ENCODE data around the gene PRPS2. TPM values are rescaled to one million over a fixed set of nuclear protein-coding genes. Genes with fewer than 3 reads are reported as not detected.

PRPS2 gene
- total and polyA plus RNA-seq, 2 of the 13 experiments (the other 11 are each of a cell fraction or from before 2014, with no cell fraction given): 10.6 to 24.4 TPM

DNA sequence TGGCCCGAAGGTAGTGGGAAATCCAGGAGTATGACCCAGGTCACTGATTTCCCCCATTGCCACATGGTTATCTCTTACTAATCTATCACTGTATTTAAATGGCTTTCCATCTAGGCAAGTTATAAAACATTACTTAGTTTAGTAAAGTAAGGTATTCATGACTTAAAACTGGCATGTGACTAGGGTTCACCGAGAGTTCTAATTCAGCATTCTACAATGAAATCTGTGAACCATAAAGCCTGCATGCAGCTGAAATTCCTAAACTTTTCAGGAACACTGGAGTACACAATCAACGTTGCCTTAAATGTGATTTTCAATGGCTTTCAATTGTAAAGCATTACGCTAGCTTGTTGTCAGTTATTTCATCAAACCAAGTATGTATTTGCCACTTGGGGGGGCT, 22.7 kb upstream of the PRPS2 start:
- POLR2A ChIA-PET: no interaction called here
- Histone ChIP-seq H4K20me1 (ENCODE audit: insufficient read depth, low read length) (no peaks in the 10 kb centered on the region), H2AFZ (ENCODE audit: low read length) (no peak overlapping the region), H3K4me1 (ENCODE audit: insufficient read depth, low read length) (no peaks in the 10 kb centered on the region), H3K27ac (ENCODE audit: extremely low read length, insufficient read depth, low read length) (no peak overlapping the region), H3K9me3 (ENCODE audit: low read length) (no peaks in the 10 kb centered on the region), H3K4me3 (replicated peaks in 1 of 3; ENCODE audit: insufficient read depth in 1 of 3, low read depth in 2 of 3, low read length in 3 of 3) (no peak overlapping the region), H3K36me3 (replicated peaks in 1 of 2; ENCODE audit: control insufficient read depth in 1 of 2, insufficient read depth in 2 of 2, low read length in 2 of 2) (no peaks in the 10 kb centered on the region), H3K27me3 (ENCODE audit: control insufficient read depth in 1 of 2, insufficient read depth in 2 of 2, low read length in 2 of 2) (no peaks in the 10 kb centered on the region), H3K79me2 (ENCODE audit: insufficient read depth, low read length) (no peaks in the 10 kb centered on the region), H3K4me2 (ENCODE audit: low read depth, low read length) (no peak overlapping the region), H3K9ac (ENCODE audit: insufficient read depth, low read depth, low read length) (no peak overlapping the region)
- no TSS peak for BruUV-seq (replicated peaks)
- 47% methylated on average over 3 of the region's 4 CpGs for WGBS (ENCODE audit: low lambda C conversion rate)
- DNase-seq (ENCODE audit: low spot score): no peak
- CTCF ChIA-PET (ENCODE audit: low intra/inter-chr PET ratio, low total read pairs): no interaction called here
- intact Hi-C loops (cut with micrococcal nuclease; ENCODE audit: unreplicated experiment): no loop called here
- no peak for FAIRE-seq
- no peak for TF ChIP-seq KAT7 (CRISPR knock-in tag; IDR thresholded peaks at IDR 0.05; ENCODE audit: borderline replicate concordance)
- no peak for TF ChIP-seq ZNF776 (CRISPR knock-in tag; IDR thresholded peaks at IDR 0.05)
- TF ChIP-seq ATAD3A (CRISPR knock-in tag; IDR thresholded peaks at IDR 0.05): no peak
- TF ChIP-seq ZNF136 (CRISPR knock-in tag; IDR thresholded peaks at IDR 0.05; ENCODE audit: low read depth): no peak
- no peak for TF ChIP-seq KDM2A (CRISPR knock-in tag; IDR thresholded peaks at IDR 0.05; ENCODE audit: borderline replicate concordance, low read depth)
- TF ChIP-seq, protein P1, sequence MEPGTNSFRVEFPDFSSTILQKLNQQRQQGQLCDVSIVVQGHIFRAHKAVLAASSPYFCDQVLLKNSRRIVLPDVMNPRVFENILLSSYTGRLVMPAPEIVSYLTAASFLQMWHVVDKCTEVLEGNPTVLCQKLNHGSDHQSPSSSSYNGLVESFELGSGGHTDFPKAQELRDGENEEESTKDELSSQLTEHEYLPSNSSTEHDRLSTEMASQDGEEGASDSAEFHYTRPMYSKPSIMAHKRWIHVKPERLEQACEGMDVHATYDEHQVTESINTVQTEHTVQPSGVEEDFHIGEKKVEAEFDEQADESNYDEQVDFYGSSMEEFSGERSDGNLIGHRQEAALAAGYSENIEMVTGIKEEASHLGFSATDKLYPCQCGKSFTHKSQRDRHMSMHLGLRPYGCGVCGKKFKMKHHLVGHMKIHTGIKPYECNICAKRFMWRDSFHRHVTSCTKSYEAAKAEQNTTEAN (CRISPR knock-in tag; conservative IDR thresholded peaks at IDR 0.05): no peak
- no peak for TF ChIP-seq KDM6A (CRISPR knock-in tag; IDR thresholded peaks at IDR 0.05; ENCODE audit: low read depth)
- TF ChIP-seq SMARCE1 (IDR thresholded peaks at IDR 0.05; ENCODE audit: borderline replicate concordance): no peak
- TF ChIP-seq, protein P2, sequence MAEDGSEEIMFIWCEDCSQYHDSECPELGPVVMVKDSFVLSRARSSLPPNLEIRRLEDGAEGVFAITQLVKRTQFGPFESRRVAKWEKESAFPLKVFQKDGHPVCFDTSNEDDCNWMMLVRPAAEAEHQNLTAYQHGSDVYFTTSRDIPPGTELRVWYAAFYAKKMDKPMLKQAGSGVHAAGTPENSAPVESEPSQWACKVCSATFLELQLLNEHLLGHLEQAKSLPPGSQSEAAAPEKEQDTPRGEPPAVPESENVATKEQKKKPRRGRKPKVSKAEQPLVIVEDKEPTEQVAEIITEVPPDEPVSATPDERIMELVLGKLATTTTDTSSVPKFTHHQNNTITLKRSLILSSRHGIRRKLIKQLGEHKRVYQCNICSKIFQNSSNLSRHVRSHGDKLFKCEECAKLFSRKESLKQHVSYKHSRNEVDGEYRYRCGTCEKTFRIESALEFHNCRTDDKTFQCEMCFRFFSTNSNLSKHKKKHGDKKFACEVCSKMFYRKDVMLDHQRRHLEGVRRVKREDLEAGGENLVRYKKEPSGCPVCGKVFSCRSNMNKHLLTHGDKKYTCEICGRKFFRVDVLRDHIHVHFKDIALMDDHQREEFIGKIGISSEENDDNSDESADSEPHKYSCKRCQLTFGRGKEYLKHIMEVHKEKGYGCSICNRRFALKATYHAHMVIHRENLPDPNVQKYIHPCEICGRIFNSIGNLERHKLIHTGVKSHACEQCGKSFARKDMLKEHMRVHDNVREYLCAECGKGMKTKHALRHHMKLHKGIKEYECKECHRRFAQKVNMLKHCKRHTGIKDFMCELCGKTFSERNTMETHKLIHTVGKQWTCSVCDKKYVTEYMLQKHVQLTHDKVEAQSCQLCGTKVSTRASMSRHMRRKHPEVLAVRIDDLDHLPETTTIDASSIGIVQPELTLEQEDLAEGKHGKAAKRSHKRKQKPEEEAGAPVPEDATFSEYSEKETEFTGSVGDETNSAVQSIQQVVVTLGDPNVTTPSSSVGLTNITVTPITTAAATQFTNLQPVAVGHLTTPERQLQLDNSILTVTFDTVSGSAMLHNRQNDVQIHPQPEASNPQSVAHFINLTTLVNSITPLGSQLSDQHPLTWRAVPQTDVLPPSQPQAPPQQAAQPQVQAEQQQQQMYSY (CRISPR knock-in tag; IDR thresholded peaks at IDR 0.05): no peak
- TF ChIP-seq, protein P3, sequence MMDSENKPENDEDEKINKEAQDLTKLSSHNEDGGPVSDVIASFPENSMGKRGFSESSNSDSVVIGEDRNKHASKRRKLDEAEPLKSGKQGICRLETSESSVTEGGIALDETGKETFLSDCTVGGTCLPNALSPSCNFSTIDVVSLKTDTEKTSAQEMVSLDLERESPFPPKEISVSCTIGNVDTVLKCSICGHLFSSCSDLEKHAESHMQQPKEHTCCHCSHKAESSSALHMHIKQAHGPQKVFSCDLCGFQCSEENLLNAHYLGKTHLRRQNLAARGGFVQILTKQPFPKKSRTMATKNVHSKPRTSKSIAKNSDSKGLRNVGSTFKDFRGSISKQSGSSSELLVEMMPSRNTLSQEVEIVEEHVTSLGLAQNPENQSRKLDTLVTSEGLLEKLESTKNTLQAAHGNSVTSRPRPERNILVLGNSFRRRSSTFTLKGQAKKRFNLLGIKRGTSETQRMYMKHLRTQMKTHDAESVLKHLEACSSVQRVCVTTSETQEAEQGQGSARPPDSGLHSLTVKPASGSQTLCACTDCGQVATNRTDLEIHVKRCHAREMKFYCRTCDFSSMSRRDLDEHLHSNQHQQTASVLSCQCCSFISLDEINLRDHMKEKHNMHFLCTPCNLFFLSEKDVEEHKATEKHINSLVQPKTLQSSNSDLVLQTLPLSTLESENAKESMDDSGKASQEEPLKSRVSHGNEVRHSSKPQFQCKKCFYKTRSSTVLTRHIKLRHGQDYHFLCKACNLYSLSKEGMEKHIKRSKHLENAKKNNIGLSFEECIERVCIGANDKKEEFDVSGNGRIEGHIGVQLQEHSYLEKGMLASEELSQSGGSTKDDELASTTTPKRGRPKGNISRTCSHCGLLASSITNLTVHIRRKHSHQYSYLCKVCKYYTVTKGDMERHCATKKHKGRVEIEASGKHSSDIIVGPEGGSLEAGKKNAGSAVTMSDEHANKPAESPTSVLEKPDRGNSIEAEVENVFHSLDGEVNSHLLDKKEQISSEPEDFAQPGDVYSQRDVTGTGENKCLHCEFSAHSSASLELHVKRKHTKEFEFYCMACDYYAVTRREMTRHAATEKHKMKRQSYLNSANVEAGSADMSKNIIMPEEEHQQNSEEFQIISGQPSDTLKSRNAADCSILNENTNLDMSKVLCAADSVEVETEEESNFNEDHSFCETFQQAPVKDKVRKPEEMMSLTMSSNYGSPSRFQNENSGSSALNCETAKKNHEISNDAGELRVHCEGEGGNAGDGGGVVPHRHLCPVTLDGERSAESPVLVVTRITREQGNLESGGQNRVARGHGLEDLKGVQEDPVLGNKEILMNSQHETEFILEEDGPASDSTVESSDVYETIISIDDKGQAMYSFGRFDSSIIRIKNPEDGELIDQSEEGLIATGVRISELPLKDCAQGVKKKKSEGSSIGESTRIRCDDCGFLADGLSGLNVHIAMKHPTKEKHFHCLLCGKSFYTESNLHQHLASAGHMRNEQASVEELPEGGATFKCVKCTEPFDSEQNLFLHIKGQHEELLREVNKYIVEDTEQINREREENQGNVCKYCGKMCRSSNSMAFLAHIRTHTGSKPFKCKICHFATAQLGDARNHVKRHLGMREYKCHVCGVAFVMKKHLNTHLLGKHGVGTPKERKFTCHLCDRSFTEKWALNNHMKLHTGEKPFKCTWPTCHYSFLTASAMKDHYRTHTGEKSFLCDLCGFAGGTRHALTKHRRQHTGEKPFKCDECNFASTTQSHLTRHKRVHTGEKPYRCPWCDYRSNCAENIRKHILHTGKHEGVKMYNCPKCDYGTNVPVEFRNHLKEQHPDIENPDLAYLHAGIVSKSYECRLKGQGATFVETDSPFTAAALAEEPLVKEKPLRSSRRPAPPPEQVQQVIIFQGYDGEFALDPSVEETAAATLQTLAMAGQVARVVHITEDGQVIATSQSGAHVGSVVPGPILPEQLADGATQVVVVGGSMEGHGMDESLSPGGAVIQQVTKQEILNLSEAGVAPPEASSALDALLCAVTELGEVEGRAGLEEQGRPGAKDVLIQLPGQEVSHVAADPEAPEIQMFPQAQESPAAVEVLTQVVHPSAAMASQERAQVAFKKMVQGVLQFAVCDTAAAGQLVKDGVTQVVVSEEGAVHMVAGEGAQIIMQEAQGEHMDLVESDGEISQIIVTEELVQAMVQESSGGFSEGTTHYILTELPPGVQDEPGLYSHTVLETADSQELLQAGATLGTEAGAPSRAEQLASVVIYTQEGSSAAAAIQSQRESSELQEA (CRISPR knock-in tag; IDR thresholded peaks at IDR 0.05; ENCODE audit: not compliant biosample characterization): no peak
- TF ChIP-seq ZNF256 (CRISPR knock-in tag; conservative IDR thresholded peaks at IDR 0.05): no peak
- no peak for TF ChIP-seq ZNF335 (CRISPR knock-in tag; IDR thresholded peaks at IDR 0.05)
- in situ Hi-C loops (cut with HindIII; ENCODE audit: extremely low pct_ligation_motif_present, low pct_unique_long_range_greater_than_20kb): no loop called here
- ATAC-seq: no peak

All from HepG2 (cell line).